IMR-90 (cell line): ENCODE results near the gene VASN. TPM values are rescaled to one million over a fixed set of nuclear protein-coding genes. Genes with fewer than 3 reads are reported as not detected.

Experiments used
- ATAC-seq: fragments of 200-7000 bp; cut with Tn5 transposase; 2 replicates; pipeline ENCODE4 v1.9.1; 2020; ENCODE audit warnings: low read depth, mild to moderate bottlenecking, moderate library complexity
- BruUV-seq: library from RNA; stranded (reverse); fragments of 400-500 nt; replicated peaks from 2 replicates; lab custom pipeline; 2021; lab: Mats Ljungman, UMichigan
- CTCF ChIA-PET: fragments of 300-600 bp; formaldehyde crosslinking; extraction: SDS; loops from one replicate; lab custom pipeline; 2021; ENCODE audit warnings: antibody characterized with exemption; lab: Yijun Ruan, JAX
- POLR2A ChIA-PET: fragments of 300-600 bp; sonication (Branson Sonifier 250); formaldehyde crosslinking; loops from one replicate; lab custom pipeline; 2022; ENCODE audit warnings: antibody characterized with exemption; ENCODE audit not compliant: unreplicated experiment; lab: Charles Lee
- DNase-seq: peaks from one replicate; pipeline ENCODE4 v3.0.0; 2013
- H2AFZ ChIP-seq: replicated peaks from 2 replicates; pipeline ENCODE3; 2013; ENCODE audit warnings: low read length, mild to moderate bottlenecking; ENCODE audit not compliant: poor library complexity
- H2AK5ac ChIP-seq: 2 replicates; pipeline ENCODE4 v1.6.1; 2013; ENCODE audit warnings: low read depth, low read length, inconsistent platforms
- H2AK9ac ChIP-seq: replicated peaks from 2 replicates; pipeline ENCODE3; 2013; ENCODE audit warnings: mild to moderate bottlenecking, low read depth, low read length, moderate library complexity; ENCODE audit not compliant: poor library complexity
- H2BK120ac ChIP-seq: 2 replicates; pipeline ENCODE4 v1.6.1; 2013; ENCODE audit warnings: low read depth, low read length, inconsistent platforms
- H2BK15ac ChIP-seq: 3 replicates; pipeline ENCODE4 v1.6.1; 2013; ENCODE audit warnings: low read depth, low read length, inconsistent platforms
- H2BK20ac ChIP-seq: 2 replicates; pipeline ENCODE4 v1.6.1; 2013; ENCODE audit warnings: low read depth, mild to moderate bottlenecking, inconsistent platforms, low read length, moderate library complexity
- H2BK5ac ChIP-seq: 2 replicates; pipeline ENCODE4 v1.6.1; 2013; ENCODE audit warnings: mild to moderate bottlenecking, low read depth, low read length, inconsistent platforms; ENCODE audit not compliant: poor library complexity, severe bottlenecking
- H3K14ac ChIP-seq: replicated peaks from 2 replicates; pipeline ENCODE4 v1.6.1; 2013; ENCODE audit warnings: low read depth, low read length, inconsistent platforms
- H3K18ac ChIP-seq: 2 replicates; pipeline ENCODE4 v1.6.1; 2013; ENCODE audit warnings: low read depth, low read length, control low read depth
- H3K23ac ChIP-seq: 2 replicates; pipeline ENCODE4 v1.6.1; 2013; ENCODE audit warnings: low read depth, low read length, inconsistent platforms
- H3K27ac ChIP-seq: 2 replicates; pipeline ENCODE4 v1.5.1; 2013; ENCODE audit warnings: mild to moderate bottlenecking, control low read depth, low read length; ENCODE audit not compliant: insufficient read depth
- H3K27me3 ChIP-seq: 2 replicates; pipeline ENCODE4 v1.6.1; 2013; ENCODE audit warnings: low read length; ENCODE audit not compliant: control insufficient read depth, insufficient read depth
- H3K36me3 ChIP-seq: 2 replicates; pipeline ENCODE4 v1.6.1; 2013; ENCODE audit warnings: low read length, mixed read lengths; ENCODE audit not compliant: control insufficient read depth, insufficient read depth
- H3K4ac ChIP-seq: 2 replicates; pipeline ENCODE4 v1.6.1; 2013; ENCODE audit warnings: low read depth, low read length, inconsistent platforms
- H3K4me1 ChIP-seq: 2 replicates; pipeline ENCODE4 v1.6.1; 2013; ENCODE audit warnings: low read length, mixed read lengths; ENCODE audit not compliant: control insufficient read depth, insufficient read depth
- H3K4me2 ChIP-seq: 2 replicates; pipeline ENCODE4 v1.6.1; 2013; ENCODE audit warnings: low read depth, mild to moderate bottlenecking, control low read depth, low read length, moderate library complexity
- H3K4me3 ChIP-seq: 2 replicates; pipeline ENCODE4 v1.5.1; 2013; ENCODE audit warnings: low read depth, mild to moderate bottlenecking, control low read depth, low read length, moderate library complexity; ENCODE audit not compliant: insufficient read depth
- H3K56ac ChIP-seq: 2 replicates; pipeline ENCODE4 v1.6.1; 2013; ENCODE audit warnings: low read length, inconsistent platforms; ENCODE audit not compliant: insufficient read depth; ENCODE audit errors: extremely low read depth
- H3K79me1 ChIP-seq, 2 experiments: 2 replicates each; pipeline ENCODE4 v1.6.1; 2013; ENCODE audit warnings: low read length in 2 of 2, inconsistent platforms in 1 of 2, low read depth in 1 of 2
- H3K9ac ChIP-seq: 2 replicates; pipeline ENCODE4 v1.6.1; 2013; ENCODE audit warnings: low read depth, low read length, control low read depth
- H3K9me1 ChIP-seq: 2 replicates; pipeline ENCODE4 v1.6.1; 2013; ENCODE audit warnings: low read length, inconsistent platforms; ENCODE audit not compliant: insufficient read depth
- H3K9me3 ChIP-seq: 2 replicates; pipeline ENCODE4 v1.6.1; 2013; ENCODE audit warnings: low read length; ENCODE audit not compliant: control insufficient read depth, insufficient read depth
- H4K20me1 ChIP-seq: 2 replicates; pipeline ENCODE4 v1.6.1; 2013; ENCODE audit warnings: low read length, inconsistent platforms; ENCODE audit not compliant: insufficient read depth
- H4K5ac ChIP-seq: 2 replicates; pipeline ENCODE4 v1.6.1; 2013; ENCODE audit warnings: mild to moderate bottlenecking, low read depth, low read length, control low read depth
- H4K8ac ChIP-seq, 2 experiments: 2 replicates each; pipeline ENCODE4 v1.6.1; 2013; ENCODE audit warnings: low read depth in 2 of 2, low read length in 2 of 2, control low read depth in 1 of 2, inconsistent platforms in 1 of 2
- H4K91ac ChIP-seq: 2 replicates; pipeline ENCODE4 v1.6.1; 2013; ENCODE audit warnings: low read depth, low read length, inconsistent platforms; ENCODE audit not compliant: insufficient read depth
- BHLHE40 ChIP-seq: fragments of 150-350 bp; IDR thresholded peaks from 2 replicates; pipeline ENCODE4 v1.6.1; 2016; ENCODE audit warnings: mild to moderate bottlenecking, low read depth, low read length
- CEBPB ChIP-seq: IDR thresholded peaks from 2 replicates; pipeline ENCODE4 v1.6.1; 2012; ENCODE audit warnings: low read depth, low read length, improper control_type of control experiment
- ELK1 ChIP-seq: fragments of 150-350 bp; IDR thresholded peaks from 2 replicates; pipeline ENCODE4 v1.6.1; 2016; ENCODE audit warnings: low read depth, mild to moderate bottlenecking, low read length, moderate library complexity, borderline replicate concordance
- FOS ChIP-seq: fragments of 150-350 bp; IDR thresholded peaks from 2 replicates; pipeline ENCODE4 v1.6.1; 2016; ENCODE audit warnings: low read depth, low read length
- MAFK ChIP-seq: IDR thresholded peaks from 2 replicates; pipeline ENCODE4 v1.6.1; 2012; ENCODE audit warnings: low read depth, low read length, improper control_type of control experiment
- NFE2L2 ChIP-seq: fragments of 150-350 bp; IDR thresholded peaks from 2 replicates; pipeline ENCODE4 v1.6.1; 2016; ENCODE audit warnings: low read depth, mild to moderate bottlenecking, low read length
- RAD21 ChIP-seq: IDR thresholded peaks from 2 replicates; pipeline ENCODE4 v1.6.1; 2012; ENCODE audit warnings: low read length, improper control_type of control experiment
- RCOR1 ChIP-seq: IDR thresholded peaks from 2 replicates; pipeline ENCODE4 v1.6.1; 2012; ENCODE audit warnings: mild to moderate bottlenecking, low read length, improper control_type of control experiment; ENCODE audit not compliant: insufficient replicate concordance
- RFX5 ChIP-seq: IDR thresholded peaks from 2 replicates; pipeline ENCODE4 v1.8.0; 2012; ENCODE audit warnings: low read depth, mild to moderate bottlenecking, low read length, moderate library complexity
- SMC3 ChIP-seq: fragments of 150-350 bp; IDR thresholded peaks from 2 replicates; pipeline ENCODE4 v1.6.1; 2016; ENCODE audit warnings: low read depth, mild to moderate bottlenecking, antibody characterized with exemption, low read length, moderate library complexity
- USF2 ChIP-seq: fragments of 150-350 bp; IDR thresholded peaks from 2 replicates; pipeline ENCODE4 v1.6.1; 2017; ENCODE audit warnings: mild to moderate bottlenecking, antibody characterized with exemption, low read length, low read depth
- WGBS, 2 experiments: methylation state at CpG; one replicate each; pipeline versions ENCODE4 v1.1.5 to v1.1.7; 2013; ENCODE audit warnings: missing lambda C conversion rate in 2 of 2; ENCODE audit not compliant: insufficient read length in 1 of 2; ENCODE audit errors: extremely low coverage in 2 of 2; 5-methylcytosine and 5-hydroxymethylcytosine counted together
- dilution Hi-C: fragments of 300-500 bp; cut with HindIII; formaldehyde crosslinking; loops from one replicate; pipeline ENCODE4 v1.14.3; 2018; ENCODE audit warnings: low sequenced_read_pairs; ENCODE audit not compliant: unreplicated experiment
- in situ Hi-C: fragments of 300-500 bp; cut with MboI; formaldehyde crosslinking; loops from 3 replicates; pipeline ENCODE4 v1.14.3; 2019; ENCODE audit warnings: low sequenced_read_pairs, inconsistent platforms, mixed read lengths
- intact Hi-C: fragments of 100-400 bp; cut with micrococcal nuclease; formaldehyde crosslinking; loops from 2 replicates; pipeline ENCODE4 v1.10.0; 2022
- polyA plus RNA-seq, 3 experiments: library from polyadenylated mRNA; depleted of rRNA; stranded (reverse); fragments of >200 nt; gene quantifications; 2 replicates each; pipeline ENCODE4 v1.2.3, GENCODE V29; 2012; ENCODE audit warnings: low replicate concordance in 1 of 3
- total RNA-seq: library from RNA; depleted of rRNA; stranded (reverse); fragments of >200 nt; gene quantifications from 2 replicates; pipeline ENCODE4 v1.2.3, GENCODE V29; 2012

VASN gene
- total and polyA plus RNA-seq, 2 of the 4 experiments (the other 2 are of a cell fraction) = 9.3 to 87.2 TPM

GRCh38 chr16:4414187-4414917 lies 42.7 kb downstream of the VASN start:
- H3K23ac ChIP-seq = 0 out of 2 replicates have a peak overlapping the region, but pooled peaks have one; percentile 12
- no peak overlapping the region for H3K4me2 ChIP-seq
- dilution Hi-C loops (no loop called here), intact Hi-C loops (loop anchor here (10.0 kb wide), 1 partner anchor 130 kb away; no protein-coding TSS in a partner anchor), in situ Hi-C loops (no loop called here)
- DNase-seq (no peak), ATAC-seq (no peak)
- H2AFZ ChIP-seq = no peak overlapping the region
- 100% methylated on average over 2 of the region's 7 CpGs; no CpG with 5 or more reads in 1 of the 2 experiments for WGBS, 2 experiments
- no peak overlapping the region for H3K4me3 ChIP-seq
- no peak overlapping the region for H2AK9ac ChIP-seq
- H3K27me3 ChIP-seq = no peaks in the 10 kb centered on the region
- no peak overlapping the region for H4K91ac ChIP-seq
- peaks cover 7% of the 10 kb centered on the region for H3K36me3 ChIP-seq
- peaks cover 54% of the 10 kb centered on the region for H4K20me1 ChIP-seq
- H3K14ac ChIP-seq = no peak overlapping the region
- H2BK5ac ChIP-seq = no peak overlapping the region
- H3K4me1 ChIP-seq = peaks cover 20% of the 10 kb centered on the region
- TF ChIP-seq RAD21 = no peak
- TF ChIP-seq CEBPB = no peak
- no peak for TF ChIP-seq SMC3
- TF ChIP-seq RFX5 = no peak
- TF ChIP-seq ELK1 = no peak
- TF ChIP-seq RCOR1 = no peak
- TF ChIP-seq NFE2L2 = no peak
- TF ChIP-seq MAFK = no peak
- no peak for TF ChIP-seq USF2
- no peak for TF ChIP-seq BHLHE40
- no peak for TF ChIP-seq FOS
- no peak overlapping the region for H2BK120ac ChIP-seq
- H3K79me1 ChIP-seq = peaks cover 20 to 58% of the 10 kb centered on the region in 2 experiments
- BruUV-seq = no TSS peak
- H4K5ac ChIP-seq = no peak overlapping the region
- no peaks in the 10 kb centered on the region for H3K9me3 ChIP-seq
- H3K27ac ChIP-seq = no peak overlapping the region
- no peak overlapping the region; the same call in 2 of the 3 replicates for H2BK15ac ChIP-seq
- H3K4ac ChIP-seq = no peak overlapping the region
- no peak overlapping the region for H4K8ac ChIP-seq
- H3K9ac ChIP-seq = no peak overlapping the region
- H2BK20ac ChIP-seq = no peak overlapping the region
- H3K56ac ChIP-seq = no peak overlapping the region
- CTCF ChIA-PET = interaction anchor here (0.6 kb wide), 1 partner anchor 54 kb away, joined by 3 read pairs; no protein-coding TSS in a partner anchor
- peak overlapping the region; percentile 4; the same call in 1 of the 2 replicates for H2AK5ac ChIP-seq
- POLR2A ChIA-PET = no interaction called here
- peaks cover 19% of the 10 kb centered on the region for H3K9me1 ChIP-seq
- no peak overlapping the region for H3K18ac ChIP-seq
